H9 (cell line): ENCODE data around the gene WDR48. TPM values are rescaled to one million over a fixed set of nuclear protein-coding genes. Genes with fewer than 3 reads are reported as not detected.

Experiments used
- DNase-seq: peaks from one replicate; pipeline ENCODE4 v3.0.0-alpha.2; 2017
- H2AFZ ChIP-seq: one replicate; pipeline ENCODE4 v1.6.1; 2013; ENCODE audit warnings: mild to moderate bottlenecking, low read length, control low read depth, moderate library complexity
- H2AK5ac ChIP-seq: 2 replicates; pipeline ENCODE4 v1.6.1; 2013; ENCODE audit warnings: low read length, control low read depth, mixed read lengths; ENCODE audit not compliant: insufficient read length
- H2BK120ac ChIP-seq: one replicate; pipeline ENCODE4 v1.6.1; 2013; ENCODE audit warnings: low read depth, mild to moderate bottlenecking, low read length, control low read depth, inconsistent platforms; ENCODE audit not compliant: poor library complexity, severe bottlenecking
- H2BK12ac ChIP-seq: 2 replicates; pipeline ENCODE4 v1.6.1; 2013; ENCODE audit warnings: low read length, control low read depth, mixed read lengths, low read depth; ENCODE audit not compliant: insufficient read length
- H2BK15ac ChIP-seq: 2 replicates; pipeline ENCODE4 v1.6.1; 2013; ENCODE audit warnings: low read depth, low read length, control low read depth
- H2BK20ac ChIP-seq: one replicate; pipeline ENCODE4 v1.6.1; 2013; ENCODE audit warnings: low read depth, mild to moderate bottlenecking, low read length, control low read depth, inconsistent platforms; ENCODE audit not compliant: poor library complexity, severe bottlenecking
- H2BK5ac ChIP-seq: 2 replicates; pipeline ENCODE4 v1.6.1; 2013; ENCODE audit warnings: low read length, control low read depth, mixed read lengths; ENCODE audit not compliant: insufficient read length
- H3K14ac ChIP-seq: 2 replicates; pipeline ENCODE4 v1.6.1; 2013; ENCODE audit warnings: low read length, control low read depth; ENCODE audit not compliant: insufficient read depth
- H3K18ac ChIP-seq: 2 replicates; pipeline ENCODE4 v1.6.1; 2013; ENCODE audit warnings: low read depth, mild to moderate bottlenecking, mixed read lengths, low read length, control low read depth; ENCODE audit not compliant: insufficient read length
- H3K23ac ChIP-seq: 2 replicates; pipeline ENCODE4 v1.6.1; 2013; ENCODE audit warnings: low read length, control low read depth, mixed read lengths, low read depth; ENCODE audit not compliant: insufficient read length
- H3K23me2 ChIP-seq: 2 replicates; pipeline ENCODE4 v1.6.1; 2013; ENCODE audit warnings: low read depth, mild to moderate bottlenecking, mixed read lengths, low read length, control low read depth; ENCODE audit not compliant: insufficient read length, poor library complexity, severe bottlenecking
- H3K27ac ChIP-seq: 2 replicates; pipeline ENCODE4 v1.5.1; 2013; ENCODE audit warnings: low read length, control low read depth, mixed read lengths, low read depth; ENCODE audit not compliant: insufficient read length
- H3K27me3 ChIP-seq: 2 replicates; pipeline ENCODE4 v1.6.1; 2013; ENCODE audit warnings: low read length, control low read depth, inconsistent platforms; ENCODE audit not compliant: insufficient read depth
- H3K4ac ChIP-seq: 2 replicates; pipeline ENCODE4 v1.6.1; 2013; ENCODE audit warnings: low read depth, mild to moderate bottlenecking, control low read depth, inconsistent platforms, low read length, moderate library complexity
- H3K4me1 ChIP-seq: 2 replicates; pipeline ENCODE4 v1.6.1; 2013; ENCODE audit warnings: low read length, control low read depth, inconsistent platforms; ENCODE audit not compliant: insufficient read depth
- H3K4me2 ChIP-seq: 2 replicates; pipeline ENCODE4 v1.6.1; 2013; ENCODE audit warnings: low read length, control low read depth, mixed read lengths; ENCODE audit not compliant: insufficient read length, insufficient read depth
- H3K56ac ChIP-seq: 2 replicates; pipeline ENCODE4 v1.6.1; 2013; ENCODE audit warnings: low read depth, mild to moderate bottlenecking, mixed read lengths, low read length, control low read depth; ENCODE audit not compliant: insufficient read length
- H3K79me1 ChIP-seq: 2 replicates; pipeline ENCODE4 v1.6.1; 2013; ENCODE audit warnings: low read depth, mild to moderate bottlenecking, moderate library complexity, low read length, control low read depth, inconsistent platforms; ENCODE audit not compliant: insufficient read depth, poor library complexity, severe bottlenecking
- H3K79me2 ChIP-seq: 2 replicates; pipeline ENCODE4 v1.6.1; 2013; ENCODE audit warnings: low read length, control low read depth, inconsistent platforms; ENCODE audit not compliant: insufficient read depth
- H3K9ac ChIP-seq: 2 replicates; pipeline ENCODE4 v1.6.1; 2013; ENCODE audit warnings: low read length, control low read depth, mixed read lengths; ENCODE audit not compliant: insufficient read length; ENCODE audit errors: extremely low read depth
- H3K9me3 ChIP-seq: one replicate; pipeline ENCODE4 v1.6.1; 2013; ENCODE audit warnings: low read depth, low read length, inconsistent platforms; ENCODE audit not compliant: control insufficient read depth
- H3T11ph ChIP-seq: one replicate; pipeline ENCODE4 v1.6.1; 2013; ENCODE audit warnings: mild to moderate bottlenecking, low read length, control low read depth, inconsistent platforms
- H4K20me1 ChIP-seq: one replicate; pipeline ENCODE4 v1.6.1; 2013; ENCODE audit not compliant: control insufficient read depth, insufficient read length, insufficient read depth
- H4K5ac ChIP-seq: 2 replicates; pipeline ENCODE4 v1.6.1; 2013; ENCODE audit warnings: low read depth, mild to moderate bottlenecking, mixed read lengths, low read length, control low read depth; ENCODE audit not compliant: insufficient read length
- H4K8ac ChIP-seq: replicated peaks from 2 replicates; pipeline ENCODE4 v1.6.1; 2013; ENCODE audit warnings: low read length, control low read depth, mixed read lengths, low read depth; ENCODE audit not compliant: insufficient read length
- H4K91ac ChIP-seq: 2 replicates; pipeline ENCODE4 v1.6.1; 2013; ENCODE audit warnings: low read depth, mild to moderate bottlenecking, moderate library complexity, mixed read lengths, low read length, control low read depth; ENCODE audit not compliant: insufficient read length
- H3K27ac Mint-ChIP-seq, 3 experiments: 2 replicates in 2 of 3; 3 replicates in 1 of 3; pipeline ENCODE4 v1.8.0; 2020 to 2021; ENCODE audit warnings: mixed read lengths in 3 of 3, mild to moderate bottlenecking in 1 of 3, moderate library complexity in 1 of 3
- H3K27me3 Mint-ChIP-seq: 2 replicates; pipeline ENCODE4 v1.8.0; 2021; ENCODE audit warnings: low read depth, mild to moderate bottlenecking, moderate library complexity, mixed read lengths
- H3K36me3 Mint-ChIP-seq, 3 experiments: 2 replicates in 2 of 3; 3 replicates in 1 of 3; pipeline ENCODE4 v1.8.0; 2020 to 2021; ENCODE audit warnings: low read depth in 3 of 3, mixed read lengths in 3 of 3; ENCODE audit not compliant: insufficient read depth in 1 of 3
- H3K4me1 Mint-ChIP-seq, 2 experiments: 2 replicates each; pipeline ENCODE4 v1.8.0; 2020; ENCODE audit warnings: mixed read lengths in 2 of 2
- H3K4me3 Mint-ChIP-seq, 2 experiments: 2 replicates in 1 of 2; 3 replicates in 1 of 2; pipeline ENCODE4 v1.8.0; 2020 to 2021; ENCODE audit warnings: mild to moderate bottlenecking in 2 of 2, mixed read lengths in 2 of 2, moderate library complexity in 1 of 2
- H3K9me3 Mint-ChIP-seq, 2 experiments: 2 replicates in 1 of 2; 3 replicates in 1 of 2; pipeline ENCODE4 v1.8.0; 2020; ENCODE audit warnings: mild to moderate bottlenecking in 2 of 2, mixed read lengths in 2 of 2, moderate library complexity in 1 of 2
- CTCF ChIP-seq: fragments of 200-600 bp; sonication (generic); conservative IDR thresholded peaks from 3 replicates; pipeline ENCODE4 v1.8.0; 2021; ENCODE audit warnings: antibody characterized with exemption, mild to moderate bottlenecking
- WGBS: extraction: QIAGEN DNeasy Blood & Tissue Kit; methylation state at CpG from one replicate; pipeline ENCODE4 v1.1.7; 2013; ENCODE audit warnings: missing lambda C conversion rate, low lambda C conversion rate, mixed read lengths; ENCODE audit not compliant: insufficient read length; ENCODE audit errors: extremely low coverage; 5-methylcytosine and 5-hydroxymethylcytosine counted together
- total RNA-seq: library from RNA; stranded (reverse); gene quantifications from 2 replicates; pipeline ENCODE4 v1.2.1, GENCODE V29; 2021

Gene WDR48
- total RNA-seq, 1 experiment from 2014 or later, result 52.7 TPM

DNA sequence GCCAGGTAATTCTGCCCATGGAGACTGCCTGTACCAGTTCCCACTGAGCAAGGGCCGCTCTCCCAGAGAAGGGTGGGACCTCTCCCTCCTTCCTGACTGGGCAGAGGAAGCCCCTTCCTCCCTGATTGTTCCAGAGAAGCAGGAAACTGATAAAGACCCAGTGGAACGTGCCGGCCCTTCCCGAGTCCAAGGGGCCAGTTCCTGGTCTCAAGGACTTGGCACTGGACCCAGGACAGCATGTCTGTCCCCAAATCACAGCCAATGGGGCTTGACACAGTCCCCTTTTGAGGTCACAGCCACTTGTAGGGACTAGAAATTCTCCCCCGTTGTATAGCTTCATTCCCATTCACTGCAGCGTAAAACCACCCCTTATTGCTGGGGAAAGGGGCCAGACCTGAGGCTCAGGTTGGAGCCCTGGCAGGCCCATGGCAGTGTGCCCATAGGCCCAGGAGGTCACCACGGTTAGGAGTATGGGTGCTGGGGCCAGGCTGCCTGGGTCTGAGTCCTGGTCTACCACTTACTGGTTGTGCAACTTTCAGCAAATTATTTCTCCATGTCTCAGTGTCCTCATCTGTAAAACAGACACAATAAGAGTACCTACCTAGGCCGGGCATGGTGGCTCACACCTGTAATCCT lies 83.5 kb downstream of the WDR48 start:
- no peaks in the 10 kb centered on the region for H3K9me3 Mint-ChIP-seq
- WGBS, result no CpG with 5 or more reads among the region's 8 CpGs
- H3K4ac ChIP-seq, result no peak overlapping the region
- H3K56ac ChIP-seq, result no peak overlapping the region
- H3K27ac Mint-ChIP-seq, result peak overlapping the region in 1 of 3 experiments; percentile 22; a peak in 1 of 7 replicates
- no peak for DNase-seq
- no peak for TF ChIP-seq CTCF
- H2BK20ac ChIP-seq, result no peak overlapping the region
- no peak overlapping the region for H3K27ac ChIP-seq
- no peak overlapping the region for H3T11ph ChIP-seq
- no peaks in the 10 kb centered on the region for H3K79me1 ChIP-seq
- no peak overlapping the region for H2BK15ac ChIP-seq
- H3K4me1 ChIP-seq, result no peaks in the 10 kb centered on the region
- no peak overlapping the region for H4K91ac ChIP-seq
- no peak overlapping the region for H3K4me3 Mint-ChIP-seq
- H3K79me2 ChIP-seq, result no peaks in the 10 kb centered on the region
- no peaks in the 10 kb centered on the region for H4K20me1 ChIP-seq
- no peaks in the 10 kb centered on the region for H3K23me2 ChIP-seq
- H3K9ac ChIP-seq, result no peak overlapping the region
- H2BK12ac ChIP-seq, result no peak overlapping the region
- H2BK5ac ChIP-seq, result no peak overlapping the region
- H3K36me3 Mint-ChIP-seq, result no peaks in the 10 kb centered on the region
- H2AK5ac ChIP-seq, result no peak overlapping the region
- H3K18ac ChIP-seq, result no peak overlapping the region
- peaks cover 2 to 5% of the 10 kb centered on the region in 2 experiments; a peak in 1 of 4 replicates for H3K4me1 Mint-ChIP-seq
- no peak overlapping the region for H3K4me2 ChIP-seq
- no peak overlapping the region for H3K14ac ChIP-seq
- H3K23ac ChIP-seq, result no peak overlapping the region
- no peak overlapping the region for H2BK120ac ChIP-seq
- H4K5ac ChIP-seq, result no peak overlapping the region
- H3K27me3 ChIP-seq, result no peaks in the 10 kb centered on the region
- no peak overlapping the region for H4K8ac ChIP-seq
- no peak overlapping the region for H2AFZ ChIP-seq
- no peaks in the 10 kb centered on the region for H3K27me3 Mint-ChIP-seq
- H3K9me3 ChIP-seq, result no peaks in the 10 kb centered on the region
